AG09309 (cell line): Measurements from ENCODE around the gene PSD2.

ENCODE experiments used
- DNase-seq: peaks from one replicate; pipeline ENCODE4 v3.0.0-alpha.2; 2010; ENCODE audit warnings: low read depth
- H3K4me3 ChIP-seq: 2 replicates; pipeline ENCODE4 v1.5.1; 2011; ENCODE audit warnings: mild to moderate bottlenecking, low read depth, low read length, moderate library complexity; ENCODE audit not compliant: control insufficient read depth
- TF ChIP-seq, protein P1 (sequence below): IDR thresholded peaks from 2 replicates; pipeline ENCODE4 v1.5.1; 2011; ENCODE audit warnings: mild to moderate bottlenecking, low read depth, low read length, inconsistent platforms; ENCODE audit not compliant: insufficient read depth, control insufficient read depth; ENCODE audit errors: missing control alignments

PSD2 gene

DNA sequence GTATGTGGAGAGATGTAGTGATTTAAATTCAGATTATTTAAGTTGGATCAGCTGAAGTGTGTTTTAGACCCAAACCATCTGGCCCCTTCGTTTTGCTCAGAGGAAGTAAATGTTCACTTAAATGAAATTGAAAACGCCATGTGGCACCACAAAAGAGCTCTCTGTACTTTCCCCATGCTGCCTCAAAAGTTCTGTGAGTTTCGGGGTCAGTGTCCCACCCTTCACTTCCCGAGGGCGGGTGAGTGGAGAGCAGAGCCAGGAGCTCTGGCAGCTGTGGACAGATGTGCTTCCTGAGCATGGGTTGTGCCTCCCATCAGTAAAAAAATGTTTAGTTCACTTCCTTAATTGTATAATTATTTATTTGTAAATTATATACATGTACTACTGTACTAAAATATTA is 48.4 kb downstream of the PSD2 start:
- TF ChIP-seq, protein P1, sequence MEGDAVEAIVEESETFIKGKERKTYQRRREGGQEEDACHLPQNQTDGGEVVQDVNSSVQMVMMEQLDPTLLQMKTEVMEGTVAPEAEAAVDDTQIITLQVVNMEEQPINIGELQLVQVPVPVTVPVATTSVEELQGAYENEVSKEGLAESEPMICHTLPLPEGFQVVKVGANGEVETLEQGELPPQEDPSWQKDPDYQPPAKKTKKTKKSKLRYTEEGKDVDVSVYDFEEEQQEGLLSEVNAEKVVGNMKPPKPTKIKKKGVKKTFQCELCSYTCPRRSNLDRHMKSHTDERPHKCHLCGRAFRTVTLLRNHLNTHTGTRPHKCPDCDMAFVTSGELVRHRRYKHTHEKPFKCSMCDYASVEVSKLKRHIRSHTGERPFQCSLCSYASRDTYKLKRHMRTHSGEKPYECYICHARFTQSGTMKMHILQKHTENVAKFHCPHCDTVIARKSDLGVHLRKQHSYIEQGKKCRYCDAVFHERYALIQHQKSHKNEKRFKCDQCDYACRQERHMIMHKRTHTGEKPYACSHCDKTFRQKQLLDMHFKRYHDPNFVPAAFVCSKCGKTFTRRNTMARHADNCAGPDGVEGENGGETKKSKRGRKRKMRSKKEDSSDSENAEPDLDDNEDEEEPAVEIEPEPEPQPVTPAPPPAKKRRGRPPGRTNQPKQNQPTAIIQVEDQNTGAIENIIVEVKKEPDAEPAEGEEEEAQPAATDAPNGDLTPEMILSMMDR: no peak
- no peak for DNase-seq
- no peak overlapping the region for H3K4me3 ChIP-seq

DNA sequence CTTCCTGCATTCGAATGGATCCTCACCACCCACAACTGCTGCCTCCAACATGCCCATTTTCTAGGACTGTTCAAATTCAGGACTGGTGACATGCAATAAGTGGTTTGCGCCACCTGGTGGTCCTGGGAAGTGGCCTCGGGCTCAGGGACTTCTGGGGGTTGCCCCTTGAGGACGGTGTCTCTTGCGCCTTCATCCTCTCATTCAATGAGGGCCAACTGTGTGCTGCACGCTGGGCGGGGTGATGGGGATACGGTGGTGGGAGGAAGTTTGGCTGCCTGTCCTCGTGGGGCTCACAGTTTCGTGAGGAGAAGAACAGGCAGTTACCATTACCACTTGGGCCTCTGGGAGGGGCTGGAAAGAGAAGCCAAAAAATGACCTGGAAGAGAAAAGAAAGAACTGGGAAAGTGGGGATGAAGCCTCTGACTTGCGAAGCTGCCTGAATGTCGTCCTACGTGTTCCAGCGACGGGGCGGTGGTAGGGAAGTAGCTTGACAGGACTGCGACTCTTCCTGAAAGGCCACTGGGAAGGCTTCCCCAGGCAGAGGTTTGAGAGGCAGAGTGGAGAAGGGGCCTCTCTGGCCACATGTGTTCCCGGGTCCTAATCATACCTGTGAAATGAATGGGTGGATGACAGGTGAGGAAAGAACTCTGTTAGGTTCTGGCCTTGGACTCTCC is 49.0 kb downstream of the PSD2 start:
- DNase-seq: peak; percentile 17
- TF ChIP-seq, protein P1: peak; percentile 85

DNA sequence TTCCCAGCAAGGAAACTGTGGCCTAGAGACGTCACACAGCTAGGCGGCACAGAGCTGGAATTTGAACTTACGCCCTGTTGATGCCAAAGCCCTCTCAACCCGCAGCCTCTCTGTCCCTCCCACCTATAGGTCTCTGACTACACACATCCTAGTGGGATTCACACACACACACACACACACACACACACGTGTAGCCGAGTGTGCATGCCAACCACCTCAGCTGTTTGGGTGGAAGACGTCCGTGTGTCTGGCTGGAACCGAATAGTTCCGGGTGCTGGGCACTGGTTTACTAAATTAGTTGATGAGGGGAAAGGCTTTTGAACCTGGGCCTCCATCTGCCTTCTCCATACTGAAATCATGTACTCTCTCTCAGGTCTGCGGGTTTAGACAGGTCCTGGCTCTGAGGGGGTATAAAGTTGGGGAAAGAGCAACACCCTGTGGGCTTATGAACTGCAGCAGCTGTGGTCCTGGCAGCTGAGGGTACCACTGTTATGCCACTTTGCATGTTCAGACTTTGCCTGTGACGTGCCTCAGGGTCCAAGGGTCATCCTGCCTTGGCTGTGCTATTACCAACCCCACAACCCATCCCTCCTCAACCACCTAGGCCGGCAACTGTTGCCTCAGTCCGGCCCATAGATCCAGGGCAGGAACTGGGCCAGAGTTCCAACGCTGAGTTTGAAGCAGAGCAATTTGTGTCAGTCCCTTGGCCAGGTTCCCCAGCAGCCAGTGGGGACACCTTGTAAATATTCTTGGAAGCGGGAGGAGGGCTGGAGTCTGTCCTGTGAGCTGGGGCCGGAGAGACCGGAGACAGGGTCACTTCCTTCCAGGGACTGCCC is 50.5 kb downstream of the PSD2 start:
- TF ChIP-seq, protein P1: no peak

More for the DNA sequence above, 49.0 kb downstream of the PSD2 start:
- no peak overlapping the region for H3K4me3 ChIP-seq

DNA sequence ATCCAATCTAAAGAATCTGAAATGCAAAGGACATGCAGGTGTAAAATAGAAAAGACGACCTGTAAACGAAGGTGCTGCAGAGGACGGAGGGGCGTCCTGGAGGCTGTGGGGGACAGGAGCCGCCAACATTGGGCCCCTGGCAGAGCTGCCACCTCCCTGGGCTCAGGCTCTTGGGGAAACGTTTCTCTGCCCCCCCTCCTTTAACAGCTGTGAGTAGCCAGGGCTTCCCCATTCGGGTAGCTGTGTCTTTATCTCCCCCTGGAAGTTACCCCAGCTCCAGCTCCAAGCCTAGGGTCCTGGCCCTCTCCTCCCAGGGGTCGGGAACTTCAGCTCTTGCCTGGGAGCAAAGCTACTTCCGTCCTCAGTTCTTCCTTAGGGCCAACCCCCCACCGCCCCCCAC is 51.5 kb downstream of the PSD2 start:
- H3K4me3 ChIP-seq: no peak overlapping the region

More for the DNA sequence above, 50.5 kb downstream of the PSD2 start:
- H3K4me3 ChIP-seq: no peak overlapping the region
- DNase-seq: no peak

DNA sequence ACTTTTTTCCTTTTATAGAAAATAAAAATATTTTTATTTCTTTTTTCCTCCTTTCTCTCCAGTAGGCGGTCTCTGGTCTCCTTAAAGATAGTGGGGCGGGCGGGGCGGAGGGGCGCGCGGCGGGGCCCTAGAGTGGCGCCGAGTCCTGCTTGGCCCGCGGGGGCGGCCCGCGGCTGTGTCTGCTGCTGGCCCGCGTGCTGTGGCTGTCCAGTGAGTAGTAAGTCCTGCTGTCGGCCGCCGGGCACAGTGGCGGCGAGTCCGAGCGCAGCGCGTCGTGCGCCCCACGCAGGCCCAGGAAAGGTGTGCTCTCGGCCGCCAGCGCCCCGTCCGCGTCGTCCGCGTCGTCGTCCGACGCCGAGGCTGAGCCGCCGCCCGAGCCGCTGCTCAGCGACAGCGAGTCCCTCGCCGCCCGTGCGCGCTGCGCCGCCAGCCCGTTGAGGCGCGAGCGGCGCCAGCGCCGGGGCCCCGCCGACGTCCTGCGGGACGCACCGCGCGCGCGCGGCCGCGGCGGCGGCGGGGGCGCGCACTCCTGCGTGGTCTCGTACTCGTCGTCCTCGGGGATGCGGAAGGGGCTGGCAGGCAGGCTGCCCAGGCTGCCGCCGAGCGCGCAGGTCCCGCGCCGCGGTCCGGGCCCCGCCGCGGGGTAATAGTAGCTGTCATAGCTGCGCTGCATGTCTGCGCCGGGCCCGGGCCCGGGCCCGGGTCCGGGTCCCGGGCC is 52.3 kb downstream of the PSD2 start:
- TF ChIP-seq, protein P1: no peak
- DNase-seq: no peak
- peak overlapping the region; percentile 30 for H3K4me3 ChIP-seq

More for the DNA sequence above, 51.5 kb downstream of the PSD2 start:
- TF ChIP-seq, protein P1: no peak
- no peak for DNase-seq

DNA sequence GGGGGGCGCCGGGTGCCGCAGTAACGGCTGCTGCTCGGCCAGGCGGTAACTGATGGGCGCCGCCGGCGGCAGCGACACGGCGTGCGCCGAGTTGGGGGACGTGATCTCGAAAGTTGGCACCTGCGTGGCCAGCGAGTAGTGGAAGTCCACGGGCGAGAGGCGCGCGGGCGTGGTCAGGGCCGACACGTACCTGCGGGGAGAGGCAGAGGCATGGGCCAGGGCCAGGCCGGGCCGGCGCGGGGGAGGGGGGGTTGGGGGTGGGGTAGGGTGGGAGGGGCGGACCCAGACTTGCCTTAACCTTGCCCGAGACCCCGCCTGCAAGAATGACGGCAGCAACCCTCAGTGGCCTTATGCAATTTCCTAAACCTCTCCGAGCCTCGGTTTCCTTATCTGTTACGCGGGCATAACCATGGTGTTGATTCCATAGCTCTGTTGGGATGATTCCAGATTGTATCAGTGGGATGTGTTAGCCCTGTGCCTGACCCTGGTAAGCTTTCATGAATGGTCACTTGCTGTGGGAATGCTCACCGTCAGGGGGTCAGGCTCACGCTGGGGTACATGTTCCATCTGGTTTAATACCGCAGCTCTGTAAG is 53.0 kb downstream of the PSD2 start:
- DNase-seq: no peak
- TF ChIP-seq, protein P1: no peak
- peak overlapping the region; percentile 30 for H3K4me3 ChIP-seq
